ENCODE results near the gene SYT1. TPM values are rescaled to one million over a fixed set of nuclear protein-coding genes. Genes with fewer than 3 reads are reported as not detected.

Gene SYT1
- total RNA-seq, 3 donors from 2014 or later (not counting 1 experiment from before 2014, with no cell fraction given) = not detected

DNA sequence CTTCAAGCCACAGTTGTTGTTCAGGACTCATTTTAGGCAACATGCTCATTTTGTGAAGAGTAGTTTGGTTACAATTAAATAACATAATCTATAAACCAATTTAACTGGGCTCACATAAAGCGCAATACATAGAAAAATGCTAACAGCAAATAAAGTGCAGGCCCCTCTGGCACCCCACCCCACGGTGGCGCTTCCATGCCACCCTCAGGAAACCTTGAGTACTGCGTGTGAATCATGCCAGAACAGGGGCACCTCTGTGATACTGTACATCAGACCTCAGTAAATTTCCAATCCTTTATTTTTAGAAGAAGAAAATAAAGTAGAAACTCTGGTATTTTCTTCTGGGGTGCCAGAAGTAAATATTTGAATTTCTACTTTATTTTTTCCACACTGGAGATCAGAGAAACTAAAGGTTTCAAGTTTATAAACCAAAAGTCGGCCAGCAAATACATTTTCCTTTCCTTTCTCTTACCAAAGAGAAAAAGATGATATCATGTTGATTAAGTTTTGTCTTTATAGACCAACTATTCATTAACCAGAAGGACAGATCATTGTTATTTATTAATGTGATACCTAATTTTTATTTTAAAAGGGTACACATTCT, 509.4 kb downstream of the SYT1 start:
- Histone ChIP-seq H3K36me3 (ENCODE audit: control insufficient read depth, insufficient read depth, low read length) (no peaks in the 10 kb centered on the region), H3K27ac (ENCODE audit: low read length) (no peak overlapping the region), H3K9me3 (ENCODE audit: control insufficient read depth, insufficient read depth, low read length) (no peaks in the 10 kb centered on the region), H3K4me3 (ENCODE audit: low read length) (no peak overlapping the region), H3K4me1 (ENCODE audit: control insufficient read depth, insufficient read depth, low read length) (no peaks in the 10 kb centered on the region), H3K27me3 (ENCODE audit: control insufficient read depth, insufficient read depth, low read length) (no peaks in the 10 kb centered on the region)
- TF ChIP-seq, protein P1, sequence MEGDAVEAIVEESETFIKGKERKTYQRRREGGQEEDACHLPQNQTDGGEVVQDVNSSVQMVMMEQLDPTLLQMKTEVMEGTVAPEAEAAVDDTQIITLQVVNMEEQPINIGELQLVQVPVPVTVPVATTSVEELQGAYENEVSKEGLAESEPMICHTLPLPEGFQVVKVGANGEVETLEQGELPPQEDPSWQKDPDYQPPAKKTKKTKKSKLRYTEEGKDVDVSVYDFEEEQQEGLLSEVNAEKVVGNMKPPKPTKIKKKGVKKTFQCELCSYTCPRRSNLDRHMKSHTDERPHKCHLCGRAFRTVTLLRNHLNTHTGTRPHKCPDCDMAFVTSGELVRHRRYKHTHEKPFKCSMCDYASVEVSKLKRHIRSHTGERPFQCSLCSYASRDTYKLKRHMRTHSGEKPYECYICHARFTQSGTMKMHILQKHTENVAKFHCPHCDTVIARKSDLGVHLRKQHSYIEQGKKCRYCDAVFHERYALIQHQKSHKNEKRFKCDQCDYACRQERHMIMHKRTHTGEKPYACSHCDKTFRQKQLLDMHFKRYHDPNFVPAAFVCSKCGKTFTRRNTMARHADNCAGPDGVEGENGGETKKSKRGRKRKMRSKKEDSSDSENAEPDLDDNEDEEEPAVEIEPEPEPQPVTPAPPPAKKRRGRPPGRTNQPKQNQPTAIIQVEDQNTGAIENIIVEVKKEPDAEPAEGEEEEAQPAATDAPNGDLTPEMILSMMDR (IDR thresholded peaks at IDR 0.05) = no peak
- Mint-ChIP-seq H3K4me3 (no peak overlapping the region), H3K36me3 (no peaks in the 10 kb centered on the region), H3K27me3 (ENCODE audit: low read depth in 2 of 2) (no peaks in the 10 kb centered on the region), H3K9me3 (no peaks in the 10 kb centered on the region), H3K27ac (no peak overlapping the region), H3K4me1 (no peaks in the 10 kb centered on the region)
- DNase-seq (no peak), ATAC-seq (no peak)
- WGBS (ENCODE audit: insufficient coverage) = 67% methylated on average over 4 of the region's 5 CpGs
- intact Hi-C loops (cut with micrococcal nuclease) = no loop called here

DNA sequence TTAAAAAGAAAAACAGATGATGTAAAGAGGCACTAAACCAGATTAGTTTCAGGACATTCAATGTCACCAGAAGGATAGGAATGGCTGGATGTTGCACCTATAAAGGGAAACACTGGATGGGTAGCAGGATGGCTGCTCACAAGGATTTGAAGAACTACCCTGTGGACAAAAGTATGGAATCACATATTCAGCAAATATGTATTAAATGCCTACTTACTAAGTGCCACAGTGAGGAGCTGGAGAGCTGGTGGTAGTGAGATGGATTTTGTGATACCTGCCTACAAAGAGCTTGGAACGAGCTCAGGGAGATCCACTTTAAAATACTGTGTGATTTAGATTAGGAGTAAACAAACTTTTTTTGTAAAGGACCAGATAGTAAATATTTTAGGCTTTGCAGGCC, 510.0 kb downstream of the SYT1 start:
- H3K27me3 ChIP-seq (ENCODE audit: control insufficient read depth, insufficient read depth, low read length) = no peaks in the 10 kb centered on the region
- no peaks in the 10 kb centered on the region for H3K27me3 Mint-ChIP-seq (ENCODE audit: low read depth in 2 of 2)
- no peaks in the 10 kb centered on the region for H3K36me3 ChIP-seq (ENCODE audit: control insufficient read depth, insufficient read depth, low read length)
- no peak for DNase-seq
- ATAC-seq = no peak
- no peak overlapping the region for H3K4me3 ChIP-seq (ENCODE audit: low read length)
- H3K4me1 Mint-ChIP-seq = no peaks in the 10 kb centered on the region
- intact Hi-C loops (cut with micrococcal nuclease) = no loop called here
- no peak overlapping the region for H3K27ac ChIP-seq (ENCODE audit: low read length)
- no peaks in the 10 kb centered on the region for H3K9me3 ChIP-seq (ENCODE audit: control insufficient read depth, insufficient read depth, low read length)
- H3K9me3 Mint-ChIP-seq = no peaks in the 10 kb centered on the region
- no peaks in the 10 kb centered on the region for H3K4me1 ChIP-seq (ENCODE audit: control insufficient read depth, insufficient read depth, low read length)
- WGBS (ENCODE audit: insufficient coverage) = 67% methylated on average over 1 of the region's 1 CpG
- H3K4me3 Mint-ChIP-seq = no peak overlapping the region
- TF ChIP-seq, protein P1 (IDR thresholded peaks at IDR 0.05) = no peak
- H3K36me3 Mint-ChIP-seq = no peaks in the 10 kb centered on the region
- H3K27ac Mint-ChIP-seq = no peak overlapping the region

DNA sequence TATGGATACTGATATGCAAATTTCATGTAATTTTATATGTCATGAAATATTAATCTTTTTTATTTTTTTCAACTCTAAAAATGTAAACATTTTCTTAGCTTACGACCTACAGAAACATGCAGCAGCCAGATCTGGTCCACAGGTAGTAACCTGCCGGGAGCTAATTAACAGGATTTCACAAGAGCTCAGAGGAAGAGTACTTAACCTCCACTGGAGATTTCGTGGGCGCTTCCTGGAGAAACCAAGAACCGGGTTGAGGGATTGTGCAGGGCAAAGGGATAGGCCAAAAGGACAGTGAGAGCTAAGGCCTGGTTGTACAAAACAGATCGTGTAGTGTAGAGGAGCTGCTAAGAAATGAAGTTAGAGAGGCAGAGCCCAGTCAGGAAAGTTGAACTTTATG, 510.5 kb downstream of the SYT1 start:
- no peaks in the 10 kb centered on the region for H3K4me1 ChIP-seq (ENCODE audit: control insufficient read depth, insufficient read depth, low read length)

More for the DNA sequence above, 510.5 kb downstream of the SYT1 start:
- H3K4me3 Mint-ChIP-seq = no peak overlapping the region
- H3K36me3 Mint-ChIP-seq = no peaks in the 10 kb centered on the region
- Histone ChIP-seq H3K27ac (ENCODE audit: low read length) (no peak overlapping the region), H3K9me3 (ENCODE audit: control insufficient read depth, insufficient read depth, low read length) (no peaks in the 10 kb centered on the region), H3K4me3 (ENCODE audit: low read length) (no peak overlapping the region), H3K36me3 (ENCODE audit: control insufficient read depth, insufficient read depth, low read length) (no peaks in the 10 kb centered on the region), H3K27me3 (ENCODE audit: control insufficient read depth, insufficient read depth, low read length) (no peaks in the 10 kb centered on the region)
- ATAC-seq (no peak), DNase-seq (no peak)
- no peaks in the 10 kb centered on the region for H3K4me1 Mint-ChIP-seq
- intact Hi-C loops (cut with micrococcal nuclease) = no loop called here
- H3K27ac Mint-ChIP-seq = no peak overlapping the region
- 92% methylated on average over 6 of the region's 6 CpGs for WGBS (ENCODE audit: insufficient coverage)
- no peaks in the 10 kb centered on the region for H3K9me3 Mint-ChIP-seq
- TF ChIP-seq, protein P1 (IDR thresholded peaks at IDR 0.05) = no peak
- H3K27me3 Mint-ChIP-seq (ENCODE audit: low read depth in 2 of 2) = no peaks in the 10 kb centered on the region

Measured in natural killer cell (primary cell).